Measurements from ENCODE around the gene ACTR1A.
A peak's percentile ranks its signal among the peaks of the same experiment; 100 is the strongest.
"Not testable (repeated sequence)": the region's sequence is repeated elsewhere in the genome, so short reads cannot be mapped to it uniquely, and the experiment has no call there.

Gene ACTR1A

DNA sequence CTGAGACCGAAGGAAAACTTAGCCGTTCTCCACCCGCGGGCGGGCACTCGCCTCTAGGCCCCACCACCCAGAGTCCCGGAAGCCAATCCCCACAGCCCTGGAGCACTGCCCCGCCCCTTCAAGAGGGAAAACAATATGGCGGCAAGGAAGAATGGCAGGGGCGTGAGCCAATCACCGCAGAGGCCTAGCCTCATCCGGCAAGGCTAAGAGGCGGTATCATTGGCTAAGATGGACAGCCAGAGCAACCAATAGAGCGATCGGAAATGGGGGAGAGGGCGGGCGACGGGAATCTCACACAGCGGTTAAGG is 529 bp downstream of the ACTR1A start:
- CTCF ChIA-PET = interaction anchor here (1.2 to 3.8 kb wide), 3 partner anchors 82 to 332 kb away, joined by 3 to 26 read pairs (median 5); no protein-coding TSS in a partner anchor
- POLR2A ChIA-PET = interaction anchor here (1.0 to 1.6 kb wide), 7 partner anchors 11 to 143 kb away, joined by 3 to 6 read pairs (median 4); partner anchors contain the start of gene TRIM8
- TF ChIP-seq ELF4 (IDR thresholded peaks at IDR 0.05) (0 out of 2 replicates have a peak, but pooled peaks have one; percentile 14), HDGF (IDR thresholded peaks at IDR 0.05; ENCODE audit: borderline replicate concordance) (no peak)
- TF ChIP-seq, protein P1, sequence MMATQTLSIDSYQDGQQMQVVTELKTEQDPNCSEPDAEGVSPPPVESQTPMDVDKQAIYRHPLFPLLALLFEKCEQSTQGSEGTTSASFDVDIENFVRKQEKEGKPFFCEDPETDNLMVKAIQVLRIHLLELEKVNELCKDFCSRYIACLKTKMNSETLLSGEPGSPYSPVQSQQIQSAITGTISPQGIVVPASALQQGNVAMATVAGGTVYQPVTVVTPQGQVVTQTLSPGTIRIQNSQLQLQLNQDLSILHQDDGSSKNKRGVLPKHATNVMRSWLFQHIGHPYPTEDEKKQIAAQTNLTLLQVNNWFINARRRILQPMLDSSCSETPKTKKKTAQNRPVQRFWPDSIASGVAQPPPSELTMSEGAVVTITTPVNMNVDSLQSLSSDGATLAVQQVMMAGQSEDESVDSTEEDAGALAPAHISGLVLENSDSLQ (IDR thresholded peaks at IDR 0.05) = peak; percentile 100
- DNase-seq (ENCODE audit: extremely low spot score) = peak; percentile 100

DNA sequence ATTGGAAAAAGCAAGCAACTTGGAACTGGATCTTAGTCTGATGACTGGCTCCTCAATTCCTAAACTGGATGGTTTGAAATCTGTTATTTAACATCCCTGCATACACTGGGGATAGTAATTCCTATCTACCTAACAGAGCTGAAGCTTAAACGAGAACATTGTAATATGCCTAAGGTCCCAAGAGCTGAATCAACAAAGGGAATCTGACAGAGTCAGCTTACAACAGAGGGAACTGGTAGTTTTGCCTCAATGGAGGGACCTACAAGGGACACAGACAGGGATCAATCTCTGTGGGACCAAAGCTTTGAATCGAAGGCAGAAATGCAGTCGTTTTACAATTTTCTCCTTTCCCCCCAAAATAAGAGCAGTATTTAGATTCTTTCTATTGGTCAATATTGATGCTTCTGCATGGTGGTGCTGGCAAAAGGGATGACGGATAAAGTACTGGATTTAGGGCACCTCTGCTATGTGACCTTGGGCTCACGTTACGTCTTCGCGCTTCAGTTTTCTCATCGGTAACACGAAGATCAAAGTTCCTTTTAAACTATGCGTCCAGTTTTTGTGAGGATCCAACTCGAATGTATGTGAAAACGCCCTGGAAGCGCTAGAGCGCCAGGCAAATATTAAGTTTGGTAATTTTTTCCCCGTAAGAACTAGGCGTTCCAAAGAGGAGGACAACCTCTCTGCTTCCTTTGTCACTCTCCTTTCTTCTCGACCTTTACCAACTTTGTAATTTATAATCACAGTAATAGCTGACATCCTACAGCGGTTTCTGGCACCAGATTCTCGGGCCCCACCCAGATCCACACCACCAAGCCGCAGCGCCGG is 1.1 kb downstream of the ACTR1A start:
- TF ChIP-seq LEF1 (IDR thresholded peaks at IDR 0.05; ENCODE audit: borderline replicate concordance) (no peak), ARNT (IDR thresholded peaks at IDR 0.05) (no peak), ZNF384 (IDR thresholded peaks at IDR 0.05) (no peak), SUZ12 (IDR thresholded peaks at IDR 0.05) (no peak), SP1 (IDR thresholded peaks at IDR 0.05) (no peak; the same call in 1 of the 2 replicates), BHLHE40 (IDR thresholded peaks at IDR 0.05; ENCODE audit: borderline replicate concordance) (no peak), NFRKB (IDR thresholded peaks at IDR 0.05) (no peak), TARDBP (IDR thresholded peaks at IDR 0.05) (no peak), ELF4 (IDR thresholded peaks at IDR 0.05) (no peak), FOXA1 (IDR thresholded peaks at IDR 0.05) (no peak), CTBP1 (IDR thresholded peaks at IDR 0.05; ENCODE audit: borderline replicate concordance) (no peak)
- TF ChIP-seq, protein P1 (IDR thresholded peaks at IDR 0.05) = no peak
- no peak for DNase-seq (ENCODE audit: extremely low spot score)
- ChIA-PET POLR2A (interaction anchor here (0.7 to 1.6 kb wide), 4 partner anchors 17 to 299 kb away, joined by 3 to 5 read pairs (median 4); no protein-coding TSS in a partner anchor), CTCF (interaction anchor here (0.6 to 0.9 kb wide), 4 partner anchors 17 to 195 kb away, joined by 3 to 4 read pairs (median 3); no protein-coding TSS in a partner anchor)

DNA sequence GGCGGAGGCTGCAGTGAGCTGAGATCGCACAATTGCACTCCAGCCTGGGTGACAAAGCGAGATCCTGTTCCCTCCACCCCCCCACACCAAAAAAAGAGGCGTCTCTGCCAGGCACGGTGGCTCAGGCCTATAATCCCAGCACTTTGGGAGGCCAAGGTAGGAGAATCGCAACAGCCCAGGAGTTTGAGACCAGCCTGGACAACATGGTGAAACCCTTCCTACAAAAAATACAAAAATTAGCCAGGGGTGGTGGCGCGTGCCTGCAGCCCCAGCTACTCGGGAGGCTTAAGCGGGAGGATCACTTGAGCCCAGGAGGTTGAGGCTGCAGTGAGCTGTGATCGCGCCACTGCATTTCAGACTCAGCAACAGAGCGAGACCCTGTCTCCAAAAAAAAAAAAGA is 1.8 kb downstream of the ACTR1A start:
- ChIA-PET CTCF (interaction anchor here (0.6 to 0.9 kb wide), 4 partner anchors 16 to 196 kb away, joined by 3 to 4 read pairs (median 3); no protein-coding TSS in a partner anchor), POLR2A (interaction anchor here (0.7 to 1.4 kb wide), 2 partner anchors 144 to 298 kb away, joined by 3 to 4 read pairs; no protein-coding TSS in a partner anchor)
- DNase-seq (ENCODE audit: extremely low spot score) = not testable (repeated sequence)

DNA sequence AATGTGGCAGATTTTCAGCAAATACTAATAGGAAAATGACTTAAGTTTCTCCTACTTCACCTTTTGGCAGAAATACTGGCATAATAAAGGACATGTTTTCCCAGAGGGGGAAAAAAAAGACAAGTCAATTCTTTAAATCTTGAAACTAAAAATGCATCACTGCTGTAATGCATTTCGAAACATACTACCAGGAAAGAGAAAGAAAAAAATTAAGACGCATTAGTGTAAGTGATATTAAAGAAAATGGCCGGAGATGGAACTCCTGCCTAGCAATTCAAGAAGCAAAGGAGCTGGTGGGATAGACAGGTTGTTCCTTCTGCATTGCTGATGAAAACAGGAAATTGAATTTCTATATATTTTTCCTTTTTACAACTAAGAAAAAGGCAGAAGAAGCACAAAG is 3.2 kb downstream of the ACTR1A start:
- POLR2A ChIA-PET = no interaction called here
- no peak for DNase-seq (ENCODE audit: extremely low spot score)
- CTCF ChIA-PET = interaction anchor here (2.0 kb wide), 1 partner anchor 100 kb away, joined by 5 read pairs; no protein-coding TSS in a partner anchor
- TF ChIP-seq L3MBTL2 (conservative IDR thresholded peaks at IDR 0.05) (no peak), HDGF (IDR thresholded peaks at IDR 0.05; ENCODE audit: borderline replicate concordance) (no peak), FOXM1 (IDR thresholded peaks at IDR 0.05; ENCODE audit: borderline replicate concordance) (no peak), FOXA1 (IDR thresholded peaks at IDR 0.05) (no peak), BHLHE40 (IDR thresholded peaks at IDR 0.05; ENCODE audit: borderline replicate concordance) (no peak), SUZ12 (IDR thresholded peaks at IDR 0.05) (no peak), CTBP1 (IDR thresholded peaks at IDR 0.05; ENCODE audit: borderline replicate concordance) (no peak), FOXK2 (IDR thresholded peaks at IDR 0.05) (no peak), ELF4 (IDR thresholded peaks at IDR 0.05) (no peak), SP1 (IDR thresholded peaks at IDR 0.05) (no peak), ZNF384 (IDR thresholded peaks at IDR 0.05) (no peak), LEF1 (IDR thresholded peaks at IDR 0.05; ENCODE audit: borderline replicate concordance) (no peak), ARNT (IDR thresholded peaks at IDR 0.05) (no peak), NFRKB (IDR thresholded peaks at IDR 0.05) (no peak)
- TF ChIP-seq, protein P1 (IDR thresholded peaks at IDR 0.05) = no peak

DNA sequence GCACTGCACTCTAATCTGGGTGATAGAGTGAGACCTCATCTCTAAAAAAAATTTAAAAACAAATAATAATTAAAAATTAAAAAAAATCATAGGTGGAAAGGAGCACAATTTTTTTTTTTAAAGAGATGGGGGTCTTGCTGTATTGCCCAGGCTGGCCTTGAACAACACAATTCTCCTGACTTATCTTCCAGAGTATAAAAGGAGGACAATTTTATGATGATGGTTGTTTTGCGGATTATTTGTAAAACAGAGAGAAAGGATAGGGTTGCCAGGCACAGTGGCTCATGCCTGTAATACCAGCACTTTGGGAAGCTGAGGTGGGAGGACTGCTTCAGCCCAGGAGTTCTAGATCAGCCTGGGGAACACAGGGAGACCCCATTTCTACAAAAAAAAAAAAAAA is 5.0 kb downstream of the ACTR1A start:
- ChIA-PET POLR2A (no interaction called here), CTCF (interaction anchor here (2.0 kb wide), 1 partner anchor 98 kb away, joined by 5 read pairs; no protein-coding TSS in a partner anchor)
- DNase-seq (ENCODE audit: extremely low spot score) = no peak
- TF ChIP-seq, protein P1 (IDR thresholded peaks at IDR 0.05) = no peak
- TF ChIP-seq SUZ12 (IDR thresholded peaks at IDR 0.05) = no peak
- TF ChIP-seq FOXK2 (IDR thresholded peaks at IDR 0.05) = no peak
- TF ChIP-seq HDGF (IDR thresholded peaks at IDR 0.05; ENCODE audit: borderline replicate concordance) = no peak
- no peak for TF ChIP-seq BHLHE40 (IDR thresholded peaks at IDR 0.05; ENCODE audit: borderline replicate concordance)
- no peak for TF ChIP-seq NFRKB (IDR thresholded peaks at IDR 0.05)

DNA sequence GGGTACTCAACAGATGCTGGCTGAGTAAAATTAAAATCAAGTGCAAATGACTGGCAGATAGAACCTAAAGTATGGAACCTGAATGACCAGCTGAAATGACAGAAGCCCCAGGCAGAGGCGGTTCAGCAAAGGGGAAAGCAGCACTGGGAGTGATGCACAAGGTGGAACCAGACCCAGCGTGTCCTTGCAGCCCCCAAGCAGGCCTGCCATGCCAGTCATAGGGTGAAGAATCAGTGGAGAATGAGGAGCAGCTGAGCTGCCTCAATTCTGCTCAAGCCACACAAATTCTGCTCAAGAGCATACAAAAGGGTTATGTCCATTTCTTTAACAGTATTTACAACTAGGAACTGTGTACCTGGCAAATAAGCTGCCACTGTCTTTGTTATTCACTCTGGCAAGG is 8.7 kb downstream of the ACTR1A start:
- no peak for TF ChIP-seq ARNT (IDR thresholded peaks at IDR 0.05)
- no peak for TF ChIP-seq LEF1 (IDR thresholded peaks at IDR 0.05; ENCODE audit: borderline replicate concordance)
- no peak for TF ChIP-seq FOXK2 (IDR thresholded peaks at IDR 0.05)
- TF ChIP-seq HDGF (IDR thresholded peaks at IDR 0.05; ENCODE audit: borderline replicate concordance) = no peak
- TF ChIP-seq ZNF384 (IDR thresholded peaks at IDR 0.05) = no peak
- no peak for TF ChIP-seq TARDBP (IDR thresholded peaks at IDR 0.05)
- TF ChIP-seq CTBP1 (IDR thresholded peaks at IDR 0.05; ENCODE audit: borderline replicate concordance) = no peak
- TF ChIP-seq SP1 (IDR thresholded peaks at IDR 0.05) = no peak
- TF ChIP-seq, protein P1 (IDR thresholded peaks at IDR 0.05) = no peak
- TF ChIP-seq SUZ12 (IDR thresholded peaks at IDR 0.05) = no peak
- TF ChIP-seq FOXM1 (IDR thresholded peaks at IDR 0.05; ENCODE audit: borderline replicate concordance) = no peak
- TF ChIP-seq ELF4 (IDR thresholded peaks at IDR 0.05) = no peak
- no peak for TF ChIP-seq NFRKB (IDR thresholded peaks at IDR 0.05)
- no peak for TF ChIP-seq L3MBTL2 (conservative IDR thresholded peaks at IDR 0.05)
- DNase-seq (ENCODE audit: extremely low spot score) = no peak
- CTCF ChIA-PET = no interaction called here
- POLR2A ChIA-PET = no interaction called here

All from HEK293T (cell line).